HG03097 (cell line): Measurements from ENCODE around the gene TRPC6.

Experiments used
- ATAC-seq: cut with Tn5 transposase; IDR thresholded peaks from one replicate; pipeline ENCODE4 v1.9.1; 2021; ENCODE audit not compliant: unreplicated experiment, low FRiP score

Gene TRPC6

GRCh38 chr11:101429703-101430540 lies 153.9 kb downstream of the TRPC6 start:
- no peak for ATAC-seq

- ATAC-seq = no peak
Measured at GRCh38 chr11:101428918-101429317, 154.9 kb downstream of the TRPC6 start.

GRCh38 chr11:101407324-101407723 lies 176.5 kb downstream of the TRPC6 start:
- ATAC-seq = no peak
